ENCODE results near the gene DPYD. TPM values are rescaled to one million over a fixed set of nuclear protein-coding genes. Genes with fewer than 3 reads are reported as not detected.
A peak's percentile ranks its signal among the peaks of the same experiment; 100 is the strongest.

Gene DPYD
- total and polyA plus RNA-seq, 10 of the 15 experiments (the other 5 are each of a cell fraction or from before 2014, with no cell fraction given): 5.7 to 23.8 (median 10.2) TPM

- TF ChIP-seq CEBPZ (IDR thresholded peaks at IDR 0.05; ENCODE audit: low read depth, low read length) (no peak), RAD21 (IDR thresholded peaks at IDR 0.05; ENCODE audit: insufficient read depth, low read depth, low read length) (no peak), POLR2AphosphoS2 (IDR thresholded peaks at IDR 0.05; ENCODE audit: low read depth, low read length) (no peak), ZZZ3 (IDR thresholded peaks at IDR 0.05; ENCODE audit: control insufficient read depth, insufficient read length, low read depth) (no peak), WRNIP1 (IDR thresholded peaks at IDR 0.05; ENCODE audit: borderline replicate concordance, low read depth, low read length) (no peak)
Observed at GRCh38 chr1:97041026-97041425, 879.8 kb downstream of the DPYD start (continued).

GRCh38 chr1:97038410-97038809 is 882.4 kb downstream of the DPYD start:
- no peak overlapping the region for H3K4me3 ChIP-seq
- no peak overlapping the region for H3K9ac ChIP-seq (ENCODE audit: control insufficient read depth, insufficient read depth, low read length)
- H3K9me3 ChIP-seq (replicated peaks; ENCODE audit: control insufficient read depth, insufficient read depth, low read length): no peaks in the 10 kb centered on the region
- RAD21 ChIA-PET (ENCODE audit: unreplicated experiment): no interaction called here
- peak; percentile 81 for ATAC-seq
- H3K79me2 ChIP-seq (ENCODE audit: control insufficient read depth, insufficient read depth, low read length): no peaks in the 10 kb centered on the region
- intact Hi-C loops (cut with micrococcal nuclease; ENCODE audit: unreplicated experiment): no loop called here
- SMC1A ChIA-PET (ENCODE audit: uncharacterized antibody, unreplicated experiment): interaction anchor here (0.7 kb wide), 1 partner anchor 1440 kb away, joined by 3 read pairs; no protein-coding TSS in a partner anchor
- no peak for DNase-seq (ENCODE audit: low read depth, low spot score)
- 23% methylated on average over 4 of the region's 4 CpGs for WGBS (ENCODE audit: insufficient coverage, insufficient replicate concordance, low lambda C conversion rate, missing lambda C conversion rate)
- no peak for FAIRE-seq
- H3K36me3 ChIP-seq (ENCODE audit: control insufficient read depth in 2 of 2, insufficient read depth in 2 of 2, low read length in 1 of 2): no peaks in the 10 kb centered on the region
- TF ChIP-seq RUNX3 (IDR thresholded peaks at IDR 0.05; ENCODE audit: low read length) (peak; percentile 29; the same call in 1 of the 2 replicates), BRCA1 (IDR thresholded peaks at IDR 0.05; ENCODE audit: low read depth, low read length) (no peak)
- in situ Hi-C loops (cut with MboI): no loop called here
- POLR2A ChIA-PET: no interaction called here
- BruUV-seq (replicated peaks): no TSS peak
- no peaks in the 10 kb centered on the region for H4K20me1 ChIP-seq (ENCODE audit: control insufficient read depth, insufficient read depth)
- no peak overlapping the region for H2AFZ ChIP-seq (ENCODE audit: control insufficient read depth, low read depth, low read length)
- H3K4me2 ChIP-seq (ENCODE audit: control insufficient read depth, insufficient read depth): no peak overlapping the region
- no peaks in the 10 kb centered on the region for H3K27me3 ChIP-seq (replicated peaks in 1 of 2; ENCODE audit: control insufficient read depth in 2 of 2, insufficient read depth in 2 of 2, low read length in 1 of 2)
- H3K4me1 ChIP-seq (ENCODE audit: control insufficient read depth, insufficient read depth, low read length): no peaks in the 10 kb centered on the region
- no peak overlapping the region for H3K27ac ChIP-seq (ENCODE audit: control insufficient read depth, insufficient read depth)
- CTCF ChIA-PET: no interaction called here

Measured in GM12878 (cell line).